Left lobe of liver (tissue), 2 donors: ENCODE results near the gene INTS11. TPM values are rescaled to one million over a fixed set of nuclear protein-coding genes. Genes with fewer than 3 reads are reported as not detected.

Experiments
- ATAC-seq: fragments of 200-7000 bp; cut with Tn5 transposase; one replicate; pipeline ENCODE4 v1.9.1; 2020; ENCODE audit warnings: mild to moderate bottlenecking, moderate library complexity
- DNase-seq: peaks from one replicate; pipeline ENCODE4 v3.0.0-alpha.2; 2020; ENCODE audit warnings: low spot score
- total RNA-seq: library from RNA; stranded (reverse); gene quantifications from one replicate; pipeline ENCODE4 v1.2.1, GENCODE V29; 2021
- donor health status: DM: no; HTN: no; CAD: no; lungs with moderate emphysema.
- donor health status: DM: no; HTN: yes; CAD: no.

Gene INTS11
- total RNA-seq, 1 donor from 2014 or later = 42.4 TPM

- ATAC-seq (no peak), DNase-seq (no peak)
Observed at GRCh38 chr1:1272341-1273208, 51.9 kb downstream of the INTS11 start.

GRCh38 chr1:1270813-1271212 lies 53.6 kb downstream of the INTS11 start:
- no peak for DNase-seq
- ATAC-seq = no peak

- no peak for DNase-seq
Observed at GRCh38 chr1:1268284-1268682, 56.2 kb downstream of the INTS11 start.

GRCh38 chr1:1267488-1268283 lies 56.8 kb downstream of the INTS11 start:
- DNase-seq (no peak), ATAC-seq (no peak)

More at GRCh38 chr1:1268284-1268682, 56.2 kb downstream of the INTS11 start:
- ATAC-seq = no peak

GRCh38 chr1:1264868-1265272 lies 59.6 kb downstream of the INTS11 start:
- ATAC-seq (no peak), DNase-seq (no peak)

- no peak for DNase-seq
Observed at GRCh38 chr1:1264026-1264425, 60.4 kb downstream of the INTS11 start.

GRCh38 chr1:1262758-1263157 lies 61.7 kb downstream of the INTS11 start:
- DNase-seq (no peak), ATAC-seq (no peak)

More at GRCh38 chr1:1264026-1264425, 60.4 kb downstream of the INTS11 start:
- ATAC-seq = no peak

GRCh38 chr1:1262071-1262470 lies 62.4 kb downstream of the INTS11 start:
- ATAC-seq = no peak
- no peak for DNase-seq

Other genes with a start within 250 kb of the INTS11 start
- 8.4 TPM for gene C1orf159, start 208.6 kb downstream of the INTS11 start, total RNA-seq
- not detected for gene TTLL10, start 150.8 kb downstream of the INTS11 start, total RNA-seq
- not detected for gene TNFRSF18, start 118.1 kb downstream of the INTS11 start, total RNA-seq
- 0.38 TPM for gene TNFRSF4, start 110.5 kb downstream of the INTS11 start, total RNA-seq
- gene SDF4, start 92.7 kb downstream of the INTS11 start, total RNA-seq = 166 TPM
- gene B3GALT6, start 92.4 kb downstream of the INTS11 start, total RNA-seq = 9.3 TPM
- 3.5 TPM for gene C1QTNF12, start 77.9 kb downstream of the INTS11 start, total RNA-seq
- gene UBE2J2, start 50.8 kb downstream of the INTS11 start, total RNA-seq = 27.6 TPM
- 5.7 TPM for gene SCNN1D, start 44.2 kb downstream of the INTS11 start, total RNA-seq
- gene ACAP3, start 16.7 kb downstream of the INTS11 start, total RNA-seq = 31.9 TPM
- 8.4 TPM for gene PUSL1, start 16.1 kb downstream of the INTS11 start, total RNA-seq
- gene CPTP, start 142 bp upstream of the INTS11 start, total RNA-seq = 40.0 TPM
- 0.30 TPM for gene TAS1R3, start 6.6 kb upstream of the INTS11 start, total RNA-seq
- gene DVL1, start 24.8 kb upstream of the INTS11 start, total RNA-seq = 50.4 TPM
- gene MXRA8, start 33.9 kb upstream of the INTS11 start, total RNA-seq = 4.5 TPM
- 130 TPM for gene AURKAIP1, start 50.5 kb upstream of the INTS11 start, total RNA-seq
- gene CCNL2, start 74.7 kb upstream of the INTS11 start, total RNA-seq = 127 TPM
- 52.9 TPM for gene MRPL20, start 82.6 kb upstream of the INTS11 start, total RNA-seq
- 1.0 TPM for gene ANKRD65, start 96.6 kb upstream of the INTS11 start, total RNA-seq
- 91.0 TPM for gene VWA1, start 111.0 kb upstream of the INTS11 start, total RNA-seq
- gene ATAD3C, start 125.0 kb upstream of the INTS11 start, total RNA-seq = 2.9 TPM
- 16.0 TPM for gene ATAD3B, start 147.1 kb upstream of the INTS11 start, total RNA-seq
- gene ATAD3A, start 187.5 kb upstream of the INTS11 start, total RNA-seq = 16.3 TPM
- 0.98 TPM for gene TMEM240, start 216.0 kb upstream of the INTS11 start, total RNA-seq